CD8-positive, alpha-beta memory T cell (primary cell): ENCODE data around the gene TMEM47. TPM values are rescaled to one million over a fixed set of nuclear protein-coding genes. Genes with fewer than 3 reads are reported as not detected.

ENCODE experiments used
- CTCF ChIA-PET: fragments of 350-600 bp; sonication (Branson Sonifier 250); formaldehyde crosslinking; loops from one replicate; lab custom pipeline; 2021; ENCODE audit warnings: antibody characterized with exemption; lab: Charles Lee
- POLR2A ChIA-PET: fragments of 350-600 bp; sonication (Branson Sonifier 250); formaldehyde crosslinking; loops from one replicate; lab custom pipeline; 2021; ENCODE audit warnings: antibody characterized with exemption; lab: Charles Lee
- DNase-seq, 5 donors: peaks; one replicate each; pipeline versions ENCODE4 v3.0.0 to v3.0.0-alpha.2; 2020 to 2022; ENCODE audit warnings: mixed read lengths in 1 of 5
- H3K27ac ChIP-seq: one replicate; pipeline ENCODE4 v1.7.0; 2013; ENCODE audit warnings: low read depth, mild to moderate bottlenecking, low read length, moderate library complexity
- H3K27me3 ChIP-seq: 2 replicates; pipeline ENCODE4 v1.7.0; 2013; ENCODE audit warnings: low read length, mild to moderate bottlenecking; ENCODE audit not compliant: insufficient read depth, poor library complexity, severe bottlenecking
- H3K36me3 ChIP-seq: 2 replicates; pipeline ENCODE4 v1.7.0; 2013; ENCODE audit warnings: mild to moderate bottlenecking, low read length, moderate library complexity; ENCODE audit not compliant: insufficient read depth
- H3K4me1 ChIP-seq: 2 replicates; pipeline ENCODE4 v1.7.0; 2013; ENCODE audit warnings: mild to moderate bottlenecking, low read length, moderate library complexity; ENCODE audit not compliant: insufficient read depth
- H3K4me3 ChIP-seq: 2 replicates; pipeline ENCODE4 v1.7.0; 2013; ENCODE audit warnings: mild to moderate bottlenecking, low read length
- H3K9me3 ChIP-seq: 2 replicates; pipeline ENCODE4 v1.7.0; 2013; ENCODE audit warnings: mild to moderate bottlenecking, low read length
- H3K27ac Mint-ChIP-seq, 8 donors: one replicate each; pipeline ENCODE4 v1.8.0; 2020 to 2021; ENCODE audit warnings: mixed read lengths in 8 of 8, mild to moderate bottlenecking in 6 of 8, inconsistent platforms in 3 of 8, moderate library complexity in 3 of 8
- H3K27me3 Mint-ChIP-seq, 2 donors: one replicate each; pipeline ENCODE4 v1.8.0; 2020 to 2021; ENCODE audit warnings: mixed read lengths in 2 of 2, mild to moderate bottlenecking in 1 of 2, moderate library complexity in 1 of 2
- H3K36me3 Mint-ChIP-seq, 3 donors: one replicate each; pipeline ENCODE4 v1.8.0; 2020 to 2021; ENCODE audit warnings: mixed read lengths in 3 of 3, inconsistent platforms in 1 of 3, mild to moderate bottlenecking in 1 of 3
- H3K4me1 Mint-ChIP-seq, 3 donors: one replicate each; pipeline ENCODE4 v1.8.0; 2020 to 2021; ENCODE audit warnings: mixed read lengths in 3 of 3, inconsistent platforms in 1 of 3, mild to moderate bottlenecking in 1 of 3
- H3K4me3 Mint-ChIP-seq, 7 donors: one replicate each; pipeline ENCODE4 v1.8.0; 2020 to 2021; ENCODE audit warnings: mixed read lengths in 7 of 7, mild to moderate bottlenecking in 6 of 7, moderate library complexity in 4 of 7, inconsistent platforms in 2 of 7
- H3K9me3 Mint-ChIP-seq, 5 donors: one replicate each; pipeline ENCODE4 v1.8.0; 2020 to 2022; ENCODE audit warnings: mixed read lengths in 5 of 5, mild to moderate bottlenecking in 3 of 5, moderate library complexity in 2 of 5, inconsistent platforms in 1 of 5
- polyA plus RNA-seq: library from polyadenylated mRNA; unstranded; fragments of 300-500 nt; fragmentation: Illumina TruSeq; gene quantifications from one replicate; pipeline ENCODE4 v1.2.3, GENCODE V29; 2021
- total RNA-seq, 2 experiments: library from RNA; stranded (reverse); gene quantifications; one replicate each; pipeline ENCODE4 v1.2.3, GENCODE V29; 2021

TMEM47 gene
- total and polyA plus RNA-seq, 3 experiments from 2014 or later = not detected

DNA sequence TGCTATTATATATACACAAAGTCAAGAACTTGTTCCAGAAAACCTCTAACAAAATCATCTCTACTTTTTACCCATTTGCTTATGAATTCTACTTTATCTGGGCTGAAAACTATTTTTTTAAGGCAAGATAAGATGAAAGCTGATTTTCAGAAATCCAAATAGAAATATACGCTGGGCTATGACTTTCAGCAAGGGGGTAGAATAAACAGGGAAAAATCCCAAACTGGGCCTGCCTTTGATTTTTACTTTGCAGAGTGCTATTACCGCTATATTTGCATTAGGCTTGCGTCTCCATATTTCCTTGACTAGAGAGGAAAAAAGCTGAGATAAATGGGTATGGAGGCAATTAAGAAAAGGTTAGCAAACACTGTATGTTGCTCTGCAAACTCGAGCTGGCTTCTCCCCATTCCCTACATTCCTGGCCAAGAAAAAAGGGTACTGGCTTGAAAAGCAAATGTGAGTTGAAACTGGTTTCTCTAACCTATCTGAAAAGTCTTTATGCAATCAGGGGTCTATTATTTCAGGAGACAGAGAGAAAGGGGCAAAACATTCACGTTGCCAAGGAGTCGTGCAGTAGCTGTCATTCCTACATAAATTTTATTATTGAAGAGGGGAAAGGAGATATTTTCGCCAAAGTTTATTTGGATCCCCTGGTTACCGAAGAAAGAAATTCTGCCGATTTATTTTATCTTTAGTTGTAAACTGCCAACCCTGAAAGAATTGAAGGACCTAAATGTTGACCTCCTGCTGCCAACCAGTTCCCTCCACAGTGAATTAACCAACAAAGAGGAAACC lies 2.2 kb downstream of the TMEM47 start:
- no peak overlapping the region for H3K27ac Mint-ChIP-seq
- CTCF ChIA-PET = no interaction called here

DNA sequence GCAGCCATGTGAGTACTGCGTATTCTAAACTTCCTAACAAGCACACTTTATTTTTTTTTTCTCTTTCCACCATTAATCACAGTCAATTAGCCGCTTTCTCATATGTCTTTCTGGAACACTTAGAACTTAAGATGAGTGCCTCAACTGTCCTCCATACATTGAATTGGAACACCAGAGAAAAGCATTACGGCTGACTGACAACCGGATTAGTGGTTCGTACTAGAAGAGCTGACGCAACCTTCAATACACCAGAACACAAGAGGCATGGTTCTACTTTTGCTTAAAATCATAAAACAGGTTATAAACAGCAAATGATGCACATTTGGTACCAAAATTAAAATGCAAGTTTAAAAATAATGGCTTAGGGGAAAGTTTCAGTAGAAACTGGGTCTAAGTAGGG lies 3.3 kb downstream of the TMEM47 start:
- ChIA-PET CTCF (no interaction called here), POLR2A (no interaction called here)
- peaks cover 0 to 9% (median 3%) of the 10 kb centered on the region in 3 donors for H3K4me1 Mint-ChIP-seq
- no peak for DNase-seq
- H3K4me3 ChIP-seq = no peak overlapping the region
- no peaks in the 10 kb centered on the region for H3K36me3 ChIP-seq
- peaks cover 10 to 13% of the 10 kb centered on the region in 2 donors for H3K27me3 Mint-ChIP-seq
- no peaks in the 10 kb centered on the region for H3K9me3 ChIP-seq
- H3K27me3 ChIP-seq = no peaks in the 10 kb centered on the region
- no peak overlapping the region for H3K4me3 Mint-ChIP-seq
- H3K36me3 Mint-ChIP-seq = peaks cover 0 to 3% (median 0%) of the 10 kb centered on the region in 3 donors
- H3K9me3 Mint-ChIP-seq = peaks cover 4 to 15% (median 10%) of the 10 kb centered on the region in 5 donors
- no peaks in the 10 kb centered on the region for H3K4me1 ChIP-seq
- no peak overlapping the region for H3K27ac Mint-ChIP-seq
- H3K27ac ChIP-seq = no peak overlapping the region

More for the DNA sequence above, 2.2 kb downstream of the TMEM47 start:
- POLR2A ChIA-PET = no interaction called here
- no peaks in the 10 kb centered on the region for H3K36me3 ChIP-seq
- Mint-ChIP-seq H3K9me3 (peaks cover 2 to 21% (median 10%) of the 10 kb centered on the region in 5 donors), H3K36me3 (peaks cover 0 to 3% (median 0%) of the 10 kb centered on the region in 3 donors), H3K4me3 (no peak overlapping the region), H3K4me1 (peaks cover 0 to 9% (median 3%) of the 10 kb centered on the region in 3 donors), H3K27me3 (peaks cover 10 to 13% of the 10 kb centered on the region in 2 donors)
- H3K9me3 ChIP-seq = no peaks in the 10 kb centered on the region
- H3K4me3 ChIP-seq = no peak overlapping the region
- H3K27ac ChIP-seq = no peak overlapping the region
- no peaks in the 10 kb centered on the region for H3K27me3 ChIP-seq
- no peaks in the 10 kb centered on the region for H3K4me1 ChIP-seq
- DNase-seq = no peak

DNA sequence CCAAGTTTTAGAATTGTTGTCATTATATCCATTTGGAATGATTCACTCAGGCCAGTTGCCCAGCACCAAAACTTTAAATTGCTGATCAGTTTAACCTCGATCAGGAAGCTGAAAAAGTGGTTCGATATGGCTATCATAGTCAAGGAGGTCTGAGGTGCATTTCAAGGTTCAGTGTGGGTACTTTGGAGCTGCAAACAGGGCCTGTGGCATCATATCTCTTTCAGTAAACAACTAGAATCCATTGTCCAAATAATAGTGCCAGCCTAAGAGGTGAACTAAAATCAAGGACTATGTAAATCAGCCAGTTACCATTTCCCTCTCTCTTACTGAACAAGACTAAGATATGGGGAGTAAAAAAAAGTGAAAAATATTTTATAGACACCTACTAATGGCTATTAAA lies 14.2 kb downstream of the TMEM47 start:
- Mint-ChIP-seq H3K9me3 (peaks cover 0 to 4% (median 0%) of the 10 kb centered on the region in 5 donors), H3K36me3 (no peaks in the 10 kb centered on the region), H3K4me1 (no peaks in the 10 kb centered on the region), H3K27ac (no peak overlapping the region), H3K27me3 (no peaks in the 10 kb centered on the region), H3K4me3 (no peak overlapping the region)
- Histone ChIP-seq H3K4me3 (no peak overlapping the region), H3K27me3 (no peaks in the 10 kb centered on the region), H3K9me3 (no peaks in the 10 kb centered on the region), H3K36me3 (no peaks in the 10 kb centered on the region), H3K27ac (no peak overlapping the region), H3K4me1 (no peaks in the 10 kb centered on the region)
- DNase-seq = no peak
- POLR2A ChIA-PET = no interaction called here
- CTCF ChIA-PET = no interaction called here

DNA sequence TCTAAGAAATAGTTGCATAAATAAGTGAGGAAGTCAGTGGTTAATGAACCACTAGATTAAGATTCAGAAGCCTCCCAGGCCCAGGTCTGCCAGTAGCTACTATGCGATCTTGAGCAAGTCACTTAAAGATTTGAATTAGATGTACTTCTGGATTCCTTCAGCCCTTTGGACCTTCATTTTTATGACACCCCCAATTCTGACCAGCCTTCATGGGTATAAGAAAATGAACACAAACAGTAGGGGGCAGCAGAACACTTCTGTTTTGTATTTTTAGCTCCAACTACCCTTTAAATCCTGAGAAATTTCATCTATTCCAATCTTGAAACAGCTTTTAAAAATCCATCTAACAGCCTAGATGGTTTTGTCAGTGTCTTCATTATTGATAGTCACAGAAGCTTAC lies 19.0 kb downstream of the TMEM47 start:
- no peaks in the 10 kb centered on the region for H3K27me3 ChIP-seq
- ChIA-PET CTCF (no interaction called here), POLR2A (no interaction called here)
- no peaks in the 10 kb centered on the region for H3K4me1 ChIP-seq
- no peak overlapping the region for H3K4me3 ChIP-seq
- Mint-ChIP-seq H3K4me1 (no peaks in the 10 kb centered on the region), H3K27ac (no peak overlapping the region), H3K36me3 (no peaks in the 10 kb centered on the region), H3K27me3 (peaks cover 0 to 3% of the 10 kb centered on the region in 2 donors), H3K4me3 (no peak overlapping the region), H3K9me3 (no peaks in the 10 kb centered on the region)
- no peaks in the 10 kb centered on the region for H3K9me3 ChIP-seq
- DNase-seq = no peak
- no peak overlapping the region for H3K27ac ChIP-seq
- H3K36me3 ChIP-seq = no peaks in the 10 kb centered on the region

DNA sequence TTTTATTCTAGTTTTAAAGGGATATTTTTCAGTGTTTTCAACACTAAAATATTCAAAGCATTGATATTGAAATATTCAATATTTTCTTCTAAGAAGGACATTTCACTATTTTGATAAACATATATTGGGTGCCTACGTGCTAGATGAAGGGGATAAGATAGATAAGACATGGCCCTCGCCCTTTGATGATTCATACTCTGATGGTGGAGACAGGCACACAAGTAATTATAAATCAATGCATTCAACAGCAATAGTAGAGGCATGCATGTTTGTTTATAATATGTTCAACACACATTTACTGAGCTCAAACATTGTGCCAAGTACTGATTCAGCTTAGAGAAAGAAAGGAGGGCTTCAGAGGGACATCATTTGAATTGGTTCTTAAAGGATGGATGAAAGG lies 22.7 kb downstream of the TMEM47 start:
- no peaks in the 10 kb centered on the region for H3K4me1 ChIP-seq
- no peak overlapping the region for H3K4me3 ChIP-seq
- Mint-ChIP-seq H3K27me3 (peaks cover 0 to 4% of the 10 kb centered on the region in 2 donors), H3K36me3 (no peaks in the 10 kb centered on the region), H3K4me1 (no peaks in the 10 kb centered on the region), H3K9me3 (no peaks in the 10 kb centered on the region), H3K4me3 (no peak overlapping the region), H3K27ac (no peak overlapping the region)
- no peaks in the 10 kb centered on the region for H3K27me3 ChIP-seq
- no peak overlapping the region for H3K27ac ChIP-seq
- POLR2A ChIA-PET = no interaction called here
- no peaks in the 10 kb centered on the region for H3K36me3 ChIP-seq
- no peak for DNase-seq
- H3K9me3 ChIP-seq = no peaks in the 10 kb centered on the region
- CTCF ChIA-PET = no interaction called here

DNA sequence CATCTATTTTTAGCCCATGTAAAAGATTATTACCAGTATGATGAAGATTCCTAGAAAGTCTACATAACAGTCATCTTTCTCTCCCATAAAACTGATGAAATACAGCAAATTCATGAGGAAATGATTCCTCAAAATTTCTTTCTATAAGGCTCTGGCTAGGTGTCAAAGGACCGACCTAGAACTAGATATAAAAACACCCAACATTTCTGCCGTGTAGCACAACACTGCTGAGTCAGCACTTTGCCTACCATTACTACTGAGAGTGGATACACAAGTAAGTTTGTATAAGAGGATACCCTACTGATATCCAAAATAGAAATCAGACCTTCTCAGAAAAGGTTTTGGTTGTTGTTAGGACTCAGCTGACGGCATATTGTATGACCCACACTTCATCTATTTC lies 24.7 kb downstream of the TMEM47 start:
- POLR2A ChIA-PET = no interaction called here
- H3K4me1 Mint-ChIP-seq = no peaks in the 10 kb centered on the region
- no peak overlapping the region for H3K27ac Mint-ChIP-seq
- H3K4me3 Mint-ChIP-seq = no peak overlapping the region
- no peaks in the 10 kb centered on the region for H3K36me3 Mint-ChIP-seq
- CTCF ChIA-PET = no interaction called here
- no peaks in the 10 kb centered on the region for H3K9me3 Mint-ChIP-seq
- no peak for DNase-seq
- H3K9me3 ChIP-seq = no peaks in the 10 kb centered on the region
- H3K36me3 ChIP-seq = no peaks in the 10 kb centered on the region
- no peak overlapping the region for H3K27ac ChIP-seq
- peaks cover 0 to 4% of the 10 kb centered on the region in 2 donors for H3K27me3 Mint-ChIP-seq
- H3K4me1 ChIP-seq = no peaks in the 10 kb centered on the region
- H3K4me3 ChIP-seq = no peak overlapping the region
- no peaks in the 10 kb centered on the region for H3K27me3 ChIP-seq

DNA sequence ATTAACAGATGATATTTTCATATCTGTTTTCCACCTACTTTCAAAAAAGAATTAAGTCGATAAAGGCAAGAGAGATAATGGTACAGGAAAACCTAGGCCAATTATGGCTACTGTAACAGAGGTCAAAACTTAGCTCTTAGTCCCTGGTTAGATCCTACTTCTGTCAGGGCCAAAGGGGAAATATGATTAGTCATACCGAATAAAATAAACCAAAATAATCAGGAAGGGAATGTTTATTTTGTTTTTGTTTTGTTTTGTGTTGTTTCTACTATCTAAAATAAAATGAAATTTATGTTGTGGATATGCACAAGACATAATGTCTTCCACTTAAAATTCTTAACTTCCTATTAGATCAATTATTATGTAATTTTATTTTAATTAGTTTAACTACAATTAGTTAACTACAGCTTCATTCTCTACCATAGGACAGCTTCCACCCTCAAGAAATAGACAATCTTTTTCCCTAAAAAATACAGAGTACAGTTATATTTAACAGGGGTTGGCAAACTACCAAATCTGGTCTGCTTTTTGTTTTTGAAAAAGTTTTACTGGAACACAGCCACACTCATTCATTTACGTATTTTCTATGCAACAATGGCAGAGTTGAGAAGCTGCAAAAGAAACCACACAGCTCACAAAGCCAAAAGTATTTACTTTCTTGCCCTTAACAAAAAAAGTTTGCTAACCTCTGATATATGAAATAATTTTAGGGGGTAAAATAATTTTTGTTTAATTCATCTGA lies 25.4 kb downstream of the TMEM47 start:
- Mint-ChIP-seq H3K4me1 (no peaks in the 10 kb centered on the region), H3K36me3 (no peaks in the 10 kb centered on the region), H3K27me3 (peaks cover 0 to 4% of the 10 kb centered on the region in 2 donors), H3K27ac (no peak overlapping the region), H3K4me3 (no peak overlapping the region), H3K9me3 (no peaks in the 10 kb centered on the region)
- Histone ChIP-seq H3K4me1 (no peaks in the 10 kb centered on the region), H3K4me3 (no peak overlapping the region), H3K27me3 (no peaks in the 10 kb centered on the region), H3K27ac (no peak overlapping the region), H3K9me3 (no peaks in the 10 kb centered on the region), H3K36me3 (no peaks in the 10 kb centered on the region)
- POLR2A ChIA-PET = no interaction called here
- CTCF ChIA-PET = no interaction called here
- no peak for DNase-seq

DNA sequence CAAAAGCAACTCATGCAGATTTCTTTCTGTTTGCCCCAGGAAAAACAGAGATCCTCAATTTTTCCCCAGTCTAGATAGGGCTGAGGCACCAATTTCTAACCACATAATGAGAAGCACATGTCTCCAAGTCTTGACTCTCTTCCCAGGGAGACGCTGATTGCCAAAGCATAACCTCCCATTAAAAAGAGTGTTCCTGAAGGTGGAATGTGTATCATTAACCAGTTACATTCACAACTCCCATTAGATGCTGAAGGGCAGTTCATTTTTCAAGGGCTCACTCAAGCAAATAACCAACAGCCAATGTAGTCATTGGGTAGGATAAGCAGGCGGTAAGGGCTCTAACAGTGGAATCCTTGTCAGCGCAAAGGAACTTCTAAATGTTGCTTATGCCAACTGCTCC lies 27.5 kb downstream of the TMEM47 start:
- Mint-ChIP-seq H3K27me3 (peaks cover 0 to 4% of the 10 kb centered on the region in 2 donors), H3K9me3 (no peaks in the 10 kb centered on the region), H3K4me1 (no peaks in the 10 kb centered on the region), H3K36me3 (no peaks in the 10 kb centered on the region), H3K27ac (no peak overlapping the region), H3K4me3 (no peak overlapping the region)
- Histone ChIP-seq H3K36me3 (no peaks in the 10 kb centered on the region), H3K4me3 (no peak overlapping the region), H3K27me3 (no peaks in the 10 kb centered on the region), H3K27ac (no peak overlapping the region), H3K9me3 (no peaks in the 10 kb centered on the region), H3K4me1 (no peaks in the 10 kb centered on the region)
- POLR2A ChIA-PET = no interaction called here
- CTCF ChIA-PET = no interaction called here
- no peak for DNase-seq
